ENCODE data around the gene KCTD16.

Gene KCTD16

GRCh38 chr5:144487761-144488160 is 317.1 kb downstream of the KCTD16 start:
- H3K27ac ChIP-seq = no peak overlapping the region
- TF ChIP-seq ZFX (IDR thresholded peaks at IDR 0.05; ENCODE audit: borderline replicate concordance) = no peak
- TF ChIP-seq, protein P1, sequence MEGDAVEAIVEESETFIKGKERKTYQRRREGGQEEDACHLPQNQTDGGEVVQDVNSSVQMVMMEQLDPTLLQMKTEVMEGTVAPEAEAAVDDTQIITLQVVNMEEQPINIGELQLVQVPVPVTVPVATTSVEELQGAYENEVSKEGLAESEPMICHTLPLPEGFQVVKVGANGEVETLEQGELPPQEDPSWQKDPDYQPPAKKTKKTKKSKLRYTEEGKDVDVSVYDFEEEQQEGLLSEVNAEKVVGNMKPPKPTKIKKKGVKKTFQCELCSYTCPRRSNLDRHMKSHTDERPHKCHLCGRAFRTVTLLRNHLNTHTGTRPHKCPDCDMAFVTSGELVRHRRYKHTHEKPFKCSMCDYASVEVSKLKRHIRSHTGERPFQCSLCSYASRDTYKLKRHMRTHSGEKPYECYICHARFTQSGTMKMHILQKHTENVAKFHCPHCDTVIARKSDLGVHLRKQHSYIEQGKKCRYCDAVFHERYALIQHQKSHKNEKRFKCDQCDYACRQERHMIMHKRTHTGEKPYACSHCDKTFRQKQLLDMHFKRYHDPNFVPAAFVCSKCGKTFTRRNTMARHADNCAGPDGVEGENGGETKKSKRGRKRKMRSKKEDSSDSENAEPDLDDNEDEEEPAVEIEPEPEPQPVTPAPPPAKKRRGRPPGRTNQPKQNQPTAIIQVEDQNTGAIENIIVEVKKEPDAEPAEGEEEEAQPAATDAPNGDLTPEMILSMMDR (IDR thresholded peaks at IDR 0.05) = no peak

GRCh38 chr5:144503123-144503522 is 332.4 kb downstream of the KCTD16 start:
- TF ChIP-seq, protein P1 (IDR thresholded peaks at IDR 0.05) = no peak
- TF ChIP-seq ZFX (IDR thresholded peaks at IDR 0.05; ENCODE audit: borderline replicate concordance) = no peak
- no peak overlapping the region for H3K27ac ChIP-seq

DNA sequence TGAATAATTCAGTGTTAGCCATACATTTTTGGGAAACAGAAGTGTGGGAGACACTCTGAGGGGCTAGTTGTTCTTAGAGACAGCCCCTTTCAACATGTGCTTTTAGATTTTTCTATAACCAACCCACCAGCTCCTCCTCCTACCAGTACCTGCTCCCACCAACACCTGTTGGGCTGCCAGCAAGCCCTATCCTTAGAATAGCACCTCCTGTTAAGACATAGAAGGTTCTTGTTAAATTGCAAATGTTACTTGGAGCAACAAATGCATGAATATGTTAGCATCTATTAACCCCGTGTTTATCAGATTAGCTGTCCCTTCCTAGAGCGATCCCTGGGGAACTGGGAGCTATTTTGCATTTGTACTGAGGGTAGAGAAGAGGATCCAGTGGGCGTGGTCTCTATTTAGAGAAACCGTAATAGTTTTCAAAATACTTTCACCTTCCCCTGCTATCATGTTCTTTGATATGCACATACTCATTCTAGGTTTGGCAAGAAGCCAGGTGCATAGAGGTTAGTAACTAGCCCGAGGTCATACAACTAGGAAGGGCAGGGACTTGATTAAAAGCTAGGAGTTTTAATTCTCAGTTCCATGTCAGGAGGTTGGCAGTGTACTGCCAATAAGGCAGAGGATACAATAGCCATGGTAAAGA is 334.4 kb downstream of the KCTD16 start:
- TF ChIP-seq, protein P1 (IDR thresholded peaks at IDR 0.05) = no peak
- no peak for TF ChIP-seq ZFX (IDR thresholded peaks at IDR 0.05; ENCODE audit: borderline replicate concordance)
- H3K27ac ChIP-seq = no peak overlapping the region

DNA sequence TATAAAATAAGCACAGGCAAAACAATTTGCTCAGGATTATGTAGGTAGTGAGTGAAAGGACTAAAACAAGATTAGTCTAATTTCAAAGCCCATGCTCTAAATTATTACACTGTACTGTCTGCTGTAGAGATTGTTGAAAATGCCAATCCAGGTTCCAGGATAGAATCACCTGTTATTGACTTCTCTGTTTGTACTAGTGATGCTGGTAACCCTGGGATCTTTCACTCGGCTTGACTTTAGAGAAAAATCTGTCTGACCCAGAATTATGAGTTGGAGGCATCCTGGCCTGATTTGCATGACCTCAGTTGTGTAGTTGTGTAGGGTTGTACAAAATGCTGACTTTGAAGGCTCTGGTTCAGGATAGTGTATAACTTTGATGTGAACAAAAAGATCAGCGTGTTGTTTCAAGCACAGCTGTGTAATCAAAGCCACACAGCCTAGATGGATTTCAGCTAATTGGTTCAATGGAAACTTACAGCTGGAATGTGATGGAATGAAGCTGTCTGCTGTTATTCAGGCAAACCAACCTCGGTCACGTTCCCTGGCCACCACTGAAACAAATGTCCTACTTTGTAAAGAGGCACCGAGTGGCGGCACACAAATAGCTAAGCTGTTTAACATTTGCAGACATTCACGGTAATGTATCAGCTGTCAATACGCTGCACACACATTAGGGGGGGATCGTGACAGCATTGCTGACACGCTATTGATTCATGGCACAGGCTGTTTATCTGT is 340.3 kb downstream of the KCTD16 start:
- H3K27ac ChIP-seq = no peak overlapping the region
- TF ChIP-seq, protein P1 (IDR thresholded peaks at IDR 0.05) = no peak
- TF ChIP-seq ZFX (IDR thresholded peaks at IDR 0.05; ENCODE audit: borderline replicate concordance) = no peak

DNA sequence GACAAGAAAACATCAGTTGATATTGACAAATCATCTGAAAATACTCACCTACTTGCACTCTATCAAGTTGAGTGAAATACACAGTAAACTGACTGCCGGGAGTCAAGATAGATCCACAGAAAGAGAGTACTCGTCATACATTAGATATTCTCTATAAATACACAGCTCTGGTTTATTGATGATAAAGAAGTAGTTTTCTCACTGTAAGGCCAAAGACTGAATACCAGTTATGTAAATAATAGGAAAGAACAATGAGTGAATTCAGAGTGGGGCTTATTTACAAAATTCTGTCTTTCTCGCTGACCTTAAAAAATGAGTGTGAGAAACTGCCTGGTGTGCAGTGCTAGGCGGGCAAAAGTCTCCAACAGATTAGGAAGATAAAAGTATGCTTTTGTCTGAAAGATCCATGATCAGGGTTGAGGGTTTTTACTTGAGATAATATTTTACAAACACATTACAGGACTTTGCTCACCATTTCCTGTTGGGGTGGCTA is 341.0 kb downstream of the KCTD16 start:
- TF ChIP-seq, protein P1 (IDR thresholded peaks at IDR 0.05) = no peak
- no peak for TF ChIP-seq ZFX (IDR thresholded peaks at IDR 0.05; ENCODE audit: borderline replicate concordance)
- H3K27ac ChIP-seq = no peak overlapping the region

- no peak overlapping the region for H3K27ac ChIP-seq
- TF ChIP-seq, protein P1 (IDR thresholded peaks at IDR 0.05) = no peak
- no peak for TF ChIP-seq ZFX (IDR thresholded peaks at IDR 0.05; ENCODE audit: borderline replicate concordance)
These were observed 352.0 kb downstream of the KCTD16 start for GRCh38 chr5:144522698-144523097.

DNA sequence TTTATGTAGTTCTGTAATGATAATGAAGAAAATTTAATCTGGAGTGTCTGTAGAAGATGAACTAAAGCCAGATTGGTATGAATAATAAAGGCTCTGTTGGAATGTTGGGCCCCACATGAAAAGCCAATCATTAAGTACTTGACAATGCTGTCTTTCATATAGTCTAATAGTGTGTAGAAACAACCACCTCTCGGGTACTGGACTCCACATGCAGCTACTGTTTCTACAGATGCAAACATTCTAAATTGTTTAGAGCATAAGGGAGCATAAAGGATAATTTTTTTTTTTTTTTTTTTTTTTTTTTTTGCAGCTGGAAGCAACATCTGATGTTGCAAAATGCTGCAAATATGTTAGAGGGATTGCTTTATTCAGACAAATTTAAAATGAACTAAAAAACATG is 354.3 kb downstream of the KCTD16 start:
- TF ChIP-seq, protein P1 (IDR thresholded peaks at IDR 0.05) = no peak
- TF ChIP-seq ZFX (IDR thresholded peaks at IDR 0.05; ENCODE audit: borderline replicate concordance) = no peak
- no peak overlapping the region for H3K27ac ChIP-seq
